IMR-90 (cell line): Measurements from ENCODE around the gene EIF4G3. TPM values are rescaled to one million over a fixed set of nuclear protein-coding genes. Genes with fewer than 3 reads are reported as not detected.

Source experiments
- ATAC-seq: fragments of 200-7000 bp; cut with Tn5 transposase; 2 replicates; pipeline ENCODE4 v1.9.1; 2020; ENCODE audit warnings: low read depth, mild to moderate bottlenecking, moderate library complexity
- BruUV-seq: library from RNA; stranded (reverse); fragments of 400-500 nt; replicated peaks from 2 replicates; lab custom pipeline; 2021; lab: Mats Ljungman, UMichigan
- CTCF ChIA-PET: fragments of 300-600 bp; formaldehyde crosslinking; extraction: SDS; loops from one replicate; lab custom pipeline; 2021; ENCODE audit warnings: antibody characterized with exemption; lab: Yijun Ruan, JAX
- POLR2A ChIA-PET: fragments of 300-600 bp; sonication (Branson Sonifier 250); formaldehyde crosslinking; loops from one replicate; lab custom pipeline; 2022; ENCODE audit warnings: antibody characterized with exemption; ENCODE audit not compliant: unreplicated experiment; lab: Charles Lee
- DNase-seq: peaks from one replicate; pipeline ENCODE4 v3.0.0; 2013
- H2AFZ ChIP-seq: replicated peaks from 2 replicates; pipeline ENCODE3; 2013; ENCODE audit warnings: low read length, mild to moderate bottlenecking; ENCODE audit not compliant: poor library complexity
- H2AK5ac ChIP-seq: 2 replicates; pipeline ENCODE4 v1.6.1; 2013; ENCODE audit warnings: low read depth, low read length, inconsistent platforms
- H2AK9ac ChIP-seq: replicated peaks from 2 replicates; pipeline ENCODE3; 2013; ENCODE audit warnings: mild to moderate bottlenecking, low read depth, low read length, moderate library complexity; ENCODE audit not compliant: poor library complexity
- H2BK120ac ChIP-seq: 2 replicates; pipeline ENCODE4 v1.6.1; 2013; ENCODE audit warnings: low read depth, low read length, inconsistent platforms
- H2BK15ac ChIP-seq: 3 replicates; pipeline ENCODE4 v1.6.1; 2013; ENCODE audit warnings: low read depth, low read length, inconsistent platforms
- H2BK20ac ChIP-seq: 2 replicates; pipeline ENCODE4 v1.6.1; 2013; ENCODE audit warnings: low read depth, mild to moderate bottlenecking, inconsistent platforms, low read length, moderate library complexity
- H2BK5ac ChIP-seq: 2 replicates; pipeline ENCODE4 v1.6.1; 2013; ENCODE audit warnings: mild to moderate bottlenecking, low read depth, low read length, inconsistent platforms; ENCODE audit not compliant: poor library complexity, severe bottlenecking
- H3K14ac ChIP-seq: replicated peaks from 2 replicates; pipeline ENCODE4 v1.6.1; 2013; ENCODE audit warnings: low read depth, low read length, inconsistent platforms
- H3K18ac ChIP-seq: 2 replicates; pipeline ENCODE4 v1.6.1; 2013; ENCODE audit warnings: low read depth, low read length, control low read depth
- H3K23ac ChIP-seq: 2 replicates; pipeline ENCODE4 v1.6.1; 2013; ENCODE audit warnings: low read depth, low read length, inconsistent platforms
- H3K27ac ChIP-seq: 2 replicates; pipeline ENCODE4 v1.5.1; 2013; ENCODE audit warnings: mild to moderate bottlenecking, control low read depth, low read length; ENCODE audit not compliant: insufficient read depth
- H3K27me3 ChIP-seq: 2 replicates; pipeline ENCODE4 v1.6.1; 2013; ENCODE audit warnings: low read length; ENCODE audit not compliant: control insufficient read depth, insufficient read depth
- H3K36me3 ChIP-seq: 2 replicates; pipeline ENCODE4 v1.6.1; 2013; ENCODE audit warnings: low read length, mixed read lengths; ENCODE audit not compliant: control insufficient read depth, insufficient read depth
- H3K4ac ChIP-seq: 2 replicates; pipeline ENCODE4 v1.6.1; 2013; ENCODE audit warnings: low read depth, low read length, inconsistent platforms
- H3K4me1 ChIP-seq: 2 replicates; pipeline ENCODE4 v1.6.1; 2013; ENCODE audit warnings: low read length, mixed read lengths; ENCODE audit not compliant: control insufficient read depth, insufficient read depth
- H3K4me2 ChIP-seq: 2 replicates; pipeline ENCODE4 v1.6.1; 2013; ENCODE audit warnings: low read depth, mild to moderate bottlenecking, control low read depth, low read length, moderate library complexity
- H3K4me3 ChIP-seq: 2 replicates; pipeline ENCODE4 v1.5.1; 2013; ENCODE audit warnings: low read depth, mild to moderate bottlenecking, control low read depth, low read length, moderate library complexity; ENCODE audit not compliant: insufficient read depth
- H3K56ac ChIP-seq: 2 replicates; pipeline ENCODE4 v1.6.1; 2013; ENCODE audit warnings: low read length, inconsistent platforms; ENCODE audit not compliant: insufficient read depth; ENCODE audit errors: extremely low read depth
- H3K79me1 ChIP-seq, 2 experiments: 2 replicates each; pipeline ENCODE4 v1.6.1; 2013; ENCODE audit warnings: low read length in 2 of 2, inconsistent platforms in 1 of 2, low read depth in 1 of 2
- H3K9ac ChIP-seq: 2 replicates; pipeline ENCODE4 v1.6.1; 2013; ENCODE audit warnings: low read depth, low read length, control low read depth
- H3K9me1 ChIP-seq: 2 replicates; pipeline ENCODE4 v1.6.1; 2013; ENCODE audit warnings: low read length, inconsistent platforms; ENCODE audit not compliant: insufficient read depth
- H3K9me3 ChIP-seq: 2 replicates; pipeline ENCODE4 v1.6.1; 2013; ENCODE audit warnings: low read length; ENCODE audit not compliant: control insufficient read depth, insufficient read depth
- H4K20me1 ChIP-seq: 2 replicates; pipeline ENCODE4 v1.6.1; 2013; ENCODE audit warnings: low read length, inconsistent platforms; ENCODE audit not compliant: insufficient read depth
- H4K5ac ChIP-seq: 2 replicates; pipeline ENCODE4 v1.6.1; 2013; ENCODE audit warnings: mild to moderate bottlenecking, low read depth, low read length, control low read depth
- H4K8ac ChIP-seq, 2 experiments: 2 replicates each; pipeline ENCODE4 v1.6.1; 2013; ENCODE audit warnings: low read depth in 2 of 2, low read length in 2 of 2, control low read depth in 1 of 2, inconsistent platforms in 1 of 2
- H4K91ac ChIP-seq: 2 replicates; pipeline ENCODE4 v1.6.1; 2013; ENCODE audit warnings: low read depth, low read length, inconsistent platforms; ENCODE audit not compliant: insufficient read depth
- CEBPB ChIP-seq: IDR thresholded peaks from 2 replicates; pipeline ENCODE4 v1.6.1; 2012; ENCODE audit warnings: low read depth, low read length, improper control_type of control experiment
- POLR2A ChIP-seq: IDR thresholded peaks from 2 replicates; pipeline ENCODE4 v1.6.1; 2012; ENCODE audit warnings: mild to moderate bottlenecking, low read depth, low read length
- RAD21 ChIP-seq: IDR thresholded peaks from 2 replicates; pipeline ENCODE4 v1.6.1; 2012; ENCODE audit warnings: low read length, improper control_type of control experiment
- RCOR1 ChIP-seq: IDR thresholded peaks from 2 replicates; pipeline ENCODE4 v1.6.1; 2012; ENCODE audit warnings: mild to moderate bottlenecking, low read length, improper control_type of control experiment; ENCODE audit not compliant: insufficient replicate concordance
- WGBS, 2 experiments: methylation state at CpG; one replicate each; pipeline versions ENCODE4 v1.1.5 to v1.1.7; 2013; ENCODE audit warnings: missing lambda C conversion rate in 2 of 2; ENCODE audit not compliant: insufficient read length in 1 of 2; ENCODE audit errors: extremely low coverage in 2 of 2; 5-methylcytosine and 5-hydroxymethylcytosine counted together
- dilution Hi-C: fragments of 300-500 bp; cut with HindIII; formaldehyde crosslinking; loops from one replicate; pipeline ENCODE4 v1.14.3; 2018; ENCODE audit warnings: low sequenced_read_pairs; ENCODE audit not compliant: unreplicated experiment
- in situ Hi-C: fragments of 300-500 bp; cut with MboI; formaldehyde crosslinking; loops from 3 replicates; pipeline ENCODE4 v1.14.3; 2019; ENCODE audit warnings: low sequenced_read_pairs, inconsistent platforms, mixed read lengths
- intact Hi-C: fragments of 100-400 bp; cut with micrococcal nuclease; formaldehyde crosslinking; loops from 2 replicates; pipeline ENCODE4 v1.10.0; 2022
- polyA plus RNA-seq, 3 experiments: library from polyadenylated mRNA; depleted of rRNA; stranded (reverse); fragments of >200 nt; gene quantifications; 2 replicates each; pipeline ENCODE4 v1.2.3, GENCODE V29; 2012; ENCODE audit warnings: low replicate concordance in 1 of 3
- total RNA-seq: library from RNA; depleted of rRNA; stranded (reverse); fragments of >200 nt; gene quantifications from 2 replicates; pipeline ENCODE4 v1.2.3, GENCODE V29; 2012
- TF ChIP-seq, protein P1 (sequence below): fragments of 150-350 bp; IDR thresholded peaks from 2 replicates; pipeline ENCODE4 v1.6.1; 2017; ENCODE audit warnings: mild to moderate bottlenecking, antibody characterized with exemption, low read length, low read depth
- TF ChIP-seq, protein P2 (sequence below): fragments of 150-350 bp; IDR thresholded peaks from 2 replicates; pipeline ENCODE4 v1.6.1; 2016; ENCODE audit warnings: low read depth, mild to moderate bottlenecking, low read length, moderate library complexity, borderline replicate concordance
- TF ChIP-seq, protein P3 (sequence below): conservative IDR thresholded peaks from 2 replicates; pipeline ENCODE4 v1.5.1; 2012; ENCODE audit warnings: mild to moderate bottlenecking, low read depth, low read length, improper control_type of control experiment

Gene EIF4G3
- total and polyA plus RNA-seq, 2 of the 4 experiments (the other 2 are of a cell fraction): 25.8 to 49.2 TPM

DNA sequence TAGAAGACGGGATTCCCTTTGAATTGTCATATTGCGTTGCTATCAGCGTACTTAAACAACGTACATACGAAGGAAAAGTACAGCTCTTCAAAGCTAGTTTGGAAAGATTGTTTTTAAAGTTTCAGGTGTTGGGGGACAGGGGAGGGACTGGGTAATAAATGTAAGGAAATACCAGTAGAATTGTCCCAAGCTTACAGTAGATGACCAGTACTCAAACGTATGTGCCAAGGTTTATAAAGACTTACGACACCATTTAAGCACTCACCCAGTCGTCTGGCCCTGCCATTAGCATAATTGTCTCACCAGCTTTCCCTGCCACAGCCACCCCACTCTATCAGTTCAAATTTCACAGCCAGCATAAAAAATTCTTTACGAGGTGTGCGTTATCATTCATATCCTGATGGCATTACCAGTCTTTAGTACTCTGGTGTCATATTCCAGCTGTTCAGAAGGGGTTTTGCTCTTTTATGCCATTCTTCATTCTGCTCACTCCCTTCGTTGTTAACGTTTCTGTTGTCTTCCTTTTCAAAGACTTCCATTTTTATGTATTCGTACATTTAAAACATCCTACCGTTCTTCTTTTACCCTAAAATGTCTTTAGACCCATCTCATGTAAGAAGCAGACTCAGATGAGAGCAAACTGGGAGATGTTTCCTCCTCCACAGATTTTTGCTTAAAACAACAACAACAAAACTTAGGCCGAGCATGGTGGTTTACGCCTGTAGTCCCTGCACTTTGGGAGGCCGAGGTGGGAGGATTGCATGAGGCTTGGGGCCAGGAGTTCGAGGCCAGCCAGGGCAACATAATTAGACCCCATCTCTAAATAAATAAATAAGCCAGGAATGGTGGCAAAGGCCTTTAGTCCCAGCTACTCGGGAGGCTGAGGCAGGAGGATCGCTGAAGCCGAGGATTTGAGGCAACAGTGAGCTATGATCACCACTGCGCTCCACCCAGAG, 388.6 kb downstream of the EIF4G3 start:
- POLR2A ChIA-PET: no interaction called here
- CTCF ChIA-PET: no interaction called here

More for the DNA sequence above, 388.6 kb downstream of the EIF4G3 start:
- H3K9me1 ChIP-seq: peaks cover 11% of the 10 kb centered on the region; the same call in 1 of the 2 replicates
- H2BK15ac ChIP-seq: peak overlapping the region; percentile 75; the same call in 1 of the 3 replicates
- peak overlapping the region; percentile 58 for H4K5ac ChIP-seq
- no peaks in the 10 kb centered on the region for H3K27me3 ChIP-seq
- no peak for ATAC-seq
- peak overlapping the region; percentile 97 for H3K23ac ChIP-seq
- peak overlapping the region; percentile 74 for H3K4me2 ChIP-seq
- H2BK120ac ChIP-seq: peak overlapping the region; percentile 92
- peak overlapping the region; percentile 90 for H2BK5ac ChIP-seq
- peak overlapping the region; percentile 85 for H3K4me3 ChIP-seq
- peak overlapping the region; percentile 70 for H3K18ac ChIP-seq
- peak overlapping the region; percentile 94 for H3K9ac ChIP-seq
- H2AK5ac ChIP-seq: peak overlapping the region; percentile 83
- peak overlapping the region; percentile 99 for H3K14ac ChIP-seq
- TF ChIP-seq, protein P1, sequence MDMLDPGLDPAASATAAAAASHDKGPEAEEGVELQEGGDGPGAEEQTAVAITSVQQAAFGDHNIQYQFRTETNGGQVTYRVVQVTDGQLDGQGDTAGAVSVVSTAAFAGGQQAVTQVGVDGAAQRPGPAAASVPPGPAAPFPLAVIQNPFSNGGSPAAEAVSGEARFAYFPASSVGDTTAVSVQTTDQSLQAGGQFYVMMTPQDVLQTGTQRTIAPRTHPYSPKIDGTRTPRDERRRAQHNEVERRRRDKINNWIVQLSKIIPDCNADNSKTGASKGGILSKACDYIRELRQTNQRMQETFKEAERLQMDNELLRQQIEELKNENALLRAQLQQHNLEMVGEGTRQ: no peak
- TF ChIP-seq, protein P2, sequence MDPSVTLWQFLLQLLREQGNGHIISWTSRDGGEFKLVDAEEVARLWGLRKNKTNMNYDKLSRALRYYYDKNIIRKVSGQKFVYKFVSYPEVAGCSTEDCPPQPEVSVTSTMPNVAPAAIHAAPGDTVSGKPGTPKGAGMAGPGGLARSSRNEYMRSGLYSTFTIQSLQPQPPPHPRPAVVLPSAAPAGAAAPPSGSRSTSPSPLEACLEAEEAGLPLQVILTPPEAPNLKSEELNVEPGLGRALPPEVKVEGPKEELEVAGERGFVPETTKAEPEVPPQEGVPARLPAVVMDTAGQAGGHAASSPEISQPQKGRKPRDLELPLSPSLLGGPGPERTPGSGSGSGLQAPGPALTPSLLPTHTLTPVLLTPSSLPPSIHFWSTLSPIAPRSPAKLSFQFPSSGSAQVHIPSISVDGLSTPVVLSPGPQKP: no peak
- TF ChIP-seq, protein P3, sequence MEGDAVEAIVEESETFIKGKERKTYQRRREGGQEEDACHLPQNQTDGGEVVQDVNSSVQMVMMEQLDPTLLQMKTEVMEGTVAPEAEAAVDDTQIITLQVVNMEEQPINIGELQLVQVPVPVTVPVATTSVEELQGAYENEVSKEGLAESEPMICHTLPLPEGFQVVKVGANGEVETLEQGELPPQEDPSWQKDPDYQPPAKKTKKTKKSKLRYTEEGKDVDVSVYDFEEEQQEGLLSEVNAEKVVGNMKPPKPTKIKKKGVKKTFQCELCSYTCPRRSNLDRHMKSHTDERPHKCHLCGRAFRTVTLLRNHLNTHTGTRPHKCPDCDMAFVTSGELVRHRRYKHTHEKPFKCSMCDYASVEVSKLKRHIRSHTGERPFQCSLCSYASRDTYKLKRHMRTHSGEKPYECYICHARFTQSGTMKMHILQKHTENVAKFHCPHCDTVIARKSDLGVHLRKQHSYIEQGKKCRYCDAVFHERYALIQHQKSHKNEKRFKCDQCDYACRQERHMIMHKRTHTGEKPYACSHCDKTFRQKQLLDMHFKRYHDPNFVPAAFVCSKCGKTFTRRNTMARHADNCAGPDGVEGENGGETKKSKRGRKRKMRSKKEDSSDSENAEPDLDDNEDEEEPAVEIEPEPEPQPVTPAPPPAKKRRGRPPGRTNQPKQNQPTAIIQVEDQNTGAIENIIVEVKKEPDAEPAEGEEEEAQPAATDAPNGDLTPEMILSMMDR: no peak
- no peak for TF ChIP-seq RAD21
- TF ChIP-seq CEBPB: peak; percentile 51
- TF ChIP-seq RCOR1: no peak
- TF ChIP-seq POLR2A: no peak
- no peaks in the 10 kb centered on the region for H3K9me3 ChIP-seq
- peak overlapping the region; percentile 70 for H2BK20ac ChIP-seq
- peaks cover 3 to 25% of the 10 kb centered on the region in 2 experiments; a peak in 3 of 4 replicates for H3K79me1 ChIP-seq
- dilution Hi-C loops: no loop called here
- 40% methylated on average over 2 of the region's 22 CpGs; no CpG with 5 or more reads in 1 of the 2 experiments for WGBS, 2 experiments
- peak overlapping the region; percentile 67 to 88 for H4K8ac ChIP-seq
- H3K27ac ChIP-seq: peak overlapping the region; percentile 94
- BruUV-seq: no TSS peak
- DNase-seq: peak; percentile 70
- in situ Hi-C loops: loop anchor here (10.0 kb wide), 1 partner anchor 407 kb away; no protein-coding TSS in a partner anchor
- H2AFZ ChIP-seq: peak overlapping the region; percentile 91
- peak overlapping the region; percentile 98 for H3K4ac ChIP-seq
- intact Hi-C loops: loop anchor here (1.0 to 10.0 kb wide), 3 partner anchors 91 to 388 kb away; partner anchors contain the start of gene EIF4G3
- peaks cover 7% of the 10 kb centered on the region; the same call in 1 of the 2 replicates for H3K4me1 ChIP-seq
- peaks cover 33% of the 10 kb centered on the region for H4K20me1 ChIP-seq
- no peaks in the 10 kb centered on the region for H3K36me3 ChIP-seq
- peak overlapping the region; percentile 94 for H3K56ac ChIP-seq
- peak overlapping the region; percentile 92 for H2AK9ac ChIP-seq
- peak overlapping the region; percentile 96 for H4K91ac ChIP-seq
